Duodenal mucosa (tissue), 2 donors: ENCODE data around the gene ENOPH1.
"Not testable (repeated sequence)": the region's sequence is repeated elsewhere in the genome, so short reads cannot be mapped to it uniquely, and the experiment has no call there.

ENCODE experiments used
- H3K27ac ChIP-seq: one replicate; pipeline ENCODE4 v1.7.0; 2013; ENCODE audit warnings: low read depth, low read length
- H3K27me3 ChIP-seq, 2 donors: one replicate each; pipeline ENCODE4 v1.7.0; 2013; ENCODE audit warnings: low read length in 2 of 2, control low read depth in 1 of 2; ENCODE audit not compliant: insufficient read depth in 2 of 2, control insufficient read depth in 1 of 2
- H3K36me3 ChIP-seq, 2 donors: one replicate each; pipeline ENCODE4 v1.7.0; 2013; ENCODE audit warnings: low read length in 2 of 2, control low read depth in 1 of 2; ENCODE audit not compliant: insufficient read depth in 2 of 2, control insufficient read depth in 1 of 2
- H3K4me1 ChIP-seq, 2 donors: one replicate each; pipeline ENCODE4 v1.7.0; 2013; ENCODE audit warnings: low read length in 2 of 2, control low read depth in 1 of 2; ENCODE audit not compliant: insufficient read depth in 2 of 2, control insufficient read depth in 1 of 2
- H3K4me3 ChIP-seq, 2 donors: one replicate each; pipeline ENCODE4 v1.7.0; 2013; ENCODE audit warnings: low read length in 2 of 2, low read depth in 1 of 2
- H3K9ac ChIP-seq, 2 donors: one replicate each; pipeline ENCODE4 v1.7.0; 2013; ENCODE audit warnings: low read length in 2 of 2, low read depth in 1 of 2
- H3K9me3 ChIP-seq, 2 donors: one replicate each; pipeline ENCODE4 v1.7.0; 2013; ENCODE audit warnings: low read length in 2 of 2, control low read depth in 1 of 2; ENCODE audit not compliant: control insufficient read depth in 1 of 2

Gene ENOPH1

DNA sequence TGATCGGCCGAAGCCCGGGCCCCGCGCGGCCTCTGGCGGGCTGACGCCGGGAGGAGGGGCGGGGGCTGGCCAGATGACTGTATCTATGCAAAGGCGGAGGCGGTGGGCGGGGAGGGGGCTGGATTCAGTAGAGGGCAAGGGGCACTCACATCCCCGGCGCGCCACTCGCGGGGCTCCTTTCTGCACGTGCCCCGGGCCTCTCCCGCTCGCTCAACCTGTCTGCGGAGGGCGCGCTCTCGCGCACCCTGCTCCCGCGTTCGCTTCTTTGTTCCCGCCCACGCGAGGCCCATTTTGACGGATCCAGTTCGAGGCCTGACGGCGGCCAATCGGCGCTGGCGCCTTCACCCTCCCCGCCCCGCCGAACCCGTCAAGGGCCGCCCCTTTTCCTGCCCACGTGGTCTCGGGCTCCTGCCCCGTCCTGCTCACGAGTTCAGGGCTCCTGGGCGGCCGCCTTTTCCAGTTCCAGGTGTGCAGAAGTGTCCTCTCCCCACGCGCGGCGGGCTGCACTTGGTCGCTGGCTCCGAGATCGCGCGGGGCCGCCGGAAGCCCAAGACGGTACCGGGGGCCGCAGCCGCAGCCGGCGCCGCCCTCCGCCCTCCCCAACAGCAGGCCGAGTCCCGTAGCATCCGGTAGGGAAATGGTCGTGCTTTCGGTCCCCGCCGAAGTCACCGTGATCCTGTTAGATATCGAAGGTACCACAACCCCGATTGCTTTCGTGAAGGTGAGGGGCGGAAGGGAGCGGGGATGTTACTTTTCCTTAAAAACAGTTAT lies at the start of gene ENOPH1, which contains the start of gene HNRNPDL:
Gene ENOPH1 (plus strand): TSS at position 398 of the 771 bp plus-strand sequence. CDS start 240 bp downstream, at position 638.
Gene HNRNPDL (minus strand): TSS at position 270 of the 771 bp plus-strand sequence. CDS start 772 bp downstream, outside the sequence.
- peak within 1 kb of the TSS; percentile 99 to 100 for H3K4me3 ChIP-seq
- peak within 1 kb of the TSS; percentile 97 for H3K27ac ChIP-seq
- H3K36me3 ChIP-seq = peaks cover 17 to 18% of the 10 kb centered on the region in 2 donors
- peaks cover 32% of the 10 kb centered on the region in 2 donors for H3K4me1 ChIP-seq
- H3K9me3 ChIP-seq = no peaks in the 10 kb centered on the region
- peak within 1 kb of the TSS; percentile 95 to 96 for H3K9ac ChIP-seq
- no peaks in the 10 kb centered on the region for H3K27me3 ChIP-seq

DNA sequence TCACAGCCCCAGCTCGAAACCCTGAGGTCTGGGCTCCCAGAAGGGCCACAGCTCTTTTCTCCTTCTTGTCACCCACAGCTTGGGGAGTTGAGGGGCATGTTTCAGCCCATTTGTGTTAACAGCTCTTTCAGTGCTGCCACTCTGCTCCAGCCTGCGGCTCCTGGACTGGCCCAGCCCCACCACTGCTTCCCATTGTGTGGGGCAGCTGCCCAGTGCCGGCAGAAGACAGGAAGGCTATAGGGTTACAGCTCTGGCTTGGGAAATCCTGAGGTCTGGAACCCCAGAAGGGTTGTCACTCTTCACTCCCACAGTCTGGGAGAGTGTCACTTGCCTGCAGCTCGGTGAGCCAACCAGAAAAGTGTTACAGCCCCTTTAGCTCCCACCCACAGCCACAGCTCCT lies 49.6 kb upstream of the ENOPH1 start:
- no peak overlapping the region for H3K27ac ChIP-seq
- peaks cover 5 to 6% of the 10 kb centered on the region in 2 donors for H3K4me1 ChIP-seq
- no peak overlapping the region for H3K9ac ChIP-seq
- H3K4me3 ChIP-seq = no peak overlapping the region
- no peaks in the 10 kb centered on the region for H3K27me3 ChIP-seq
- no peaks in the 10 kb centered on the region for H3K9me3 ChIP-seq
- H3K36me3 ChIP-seq = no peaks in the 10 kb centered on the region

DNA sequence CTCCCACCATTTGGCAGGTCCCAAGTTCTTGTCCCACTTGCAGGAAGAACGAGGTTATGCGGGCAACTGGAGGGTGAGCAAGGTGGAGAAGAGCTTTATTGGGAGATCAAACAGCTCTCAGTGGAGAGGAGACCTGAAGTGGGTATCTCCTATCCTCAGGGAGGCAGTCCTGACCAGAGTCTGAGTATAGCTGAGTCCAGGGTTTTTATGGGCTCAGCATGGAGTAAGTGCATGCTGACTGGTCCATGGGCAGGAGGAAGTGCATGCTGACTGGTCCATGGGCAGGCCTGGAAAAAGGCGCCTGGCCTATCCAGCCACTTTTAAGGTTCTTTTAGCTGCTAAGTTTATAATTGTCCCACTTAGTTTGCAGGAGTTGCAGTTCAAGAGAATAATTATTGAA lies 49.2 kb upstream of the ENOPH1 start:
- Histone ChIP-seq H3K9me3 (no peaks in the 10 kb centered on the region), H3K4me1 (peaks cover under 1 to 2% of the 10 kb centered on the region in 2 donors), H3K9ac (no peak overlapping the region), H3K27me3 (no peaks in the 10 kb centered on the region), H3K27ac (no peak overlapping the region), H3K36me3 (no peaks in the 10 kb centered on the region), H3K4me3 (no peak overlapping the region)

DNA sequence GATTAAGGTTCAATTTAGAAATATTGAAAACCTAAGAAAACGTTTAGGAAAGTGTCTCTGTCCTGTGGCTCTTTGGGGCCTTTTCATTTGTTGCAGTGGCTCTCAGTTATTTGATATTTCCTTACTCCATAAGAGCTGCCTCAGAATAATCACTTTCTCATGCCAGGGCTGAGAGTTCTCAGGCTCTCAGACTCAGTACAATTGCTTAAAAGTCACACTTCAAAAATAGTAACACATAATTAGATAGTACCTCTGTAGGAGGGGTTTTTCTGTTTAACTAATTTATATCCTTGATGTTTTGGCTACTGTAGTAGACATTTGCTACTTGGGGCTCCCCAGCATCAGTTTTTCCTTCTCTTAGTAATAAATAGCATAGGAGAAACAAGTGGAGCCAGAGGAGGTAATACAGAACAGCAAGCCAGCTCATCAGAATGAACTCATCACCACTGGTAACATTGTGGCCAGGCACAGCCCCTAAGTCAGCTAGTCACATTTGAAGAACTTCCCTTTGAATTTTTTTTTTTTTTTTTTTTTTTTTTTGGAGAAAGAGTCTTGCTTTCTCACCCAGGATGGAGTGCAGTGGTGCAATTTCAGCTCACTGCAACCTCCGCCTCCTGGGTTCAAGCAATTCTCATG lies 48.6 kb upstream of the ENOPH1 start:
- Histone ChIP-seq H3K36me3 (no peaks in the 10 kb centered on the region), H3K9ac (no peak overlapping the region), H3K27me3 (no peaks in the 10 kb centered on the region), H3K4me1 (no peaks in the 10 kb centered on the region), H3K9me3 (no peaks in the 10 kb centered on the region), H3K27ac (no peak overlapping the region), H3K4me3 (no peak overlapping the region)

DNA sequence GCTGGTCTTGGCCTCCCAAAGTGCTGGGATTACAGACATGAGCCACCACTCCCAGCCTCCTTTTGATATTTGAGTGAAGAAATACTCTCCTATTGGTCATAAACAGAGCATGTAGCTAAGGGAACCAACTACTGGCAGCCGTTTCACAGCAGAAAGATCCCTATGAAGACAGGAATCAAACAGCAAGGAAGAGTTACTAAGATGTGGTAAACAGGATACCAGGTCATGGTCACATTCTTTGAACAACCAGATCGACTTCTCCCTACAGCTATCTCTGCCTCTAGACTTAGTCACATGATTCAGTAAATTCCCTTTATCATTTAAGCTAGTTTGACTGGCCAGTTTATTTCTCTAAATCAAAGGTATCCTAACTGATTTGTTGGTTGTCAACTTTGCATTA lies 47.6 kb upstream of the ENOPH1 start:
- no peak overlapping the region for H3K9ac ChIP-seq
- H3K27ac ChIP-seq = no peak overlapping the region
- no peaks in the 10 kb centered on the region for H3K9me3 ChIP-seq
- H3K27me3 ChIP-seq = no peaks in the 10 kb centered on the region
- H3K4me1 ChIP-seq = no peaks in the 10 kb centered on the region
- H3K4me3 ChIP-seq = no peak overlapping the region
- H3K36me3 ChIP-seq = no peaks in the 10 kb centered on the region

DNA sequence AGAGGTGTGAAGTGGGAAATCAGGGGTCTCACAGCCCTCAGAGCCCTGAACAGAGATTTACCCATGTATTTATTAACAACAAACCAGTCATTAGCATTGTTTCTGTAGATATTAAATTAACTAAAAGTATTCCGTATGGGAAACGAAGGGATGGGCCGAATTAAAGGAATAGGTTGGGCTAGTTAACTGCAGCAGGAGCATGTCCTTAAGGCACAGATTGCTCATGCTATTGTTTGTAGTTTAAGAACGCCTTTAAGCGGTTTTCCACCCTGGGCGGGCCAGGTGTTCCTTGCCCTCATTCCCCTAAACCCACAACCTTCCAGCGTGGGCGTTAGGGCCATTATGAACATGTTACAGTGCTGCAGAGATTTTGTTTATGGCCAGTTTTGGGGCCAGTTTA lies 44.1 kb upstream of the ENOPH1 start:
- H3K36me3 ChIP-seq, H3K4me1 ChIP-seq, H3K9ac ChIP-seq, H3K4me3 ChIP-seq, H3K27me3 ChIP-seq, H3K27ac ChIP-seq, H3K9me3 ChIP-seq: not testable (repeated sequence)

DNA sequence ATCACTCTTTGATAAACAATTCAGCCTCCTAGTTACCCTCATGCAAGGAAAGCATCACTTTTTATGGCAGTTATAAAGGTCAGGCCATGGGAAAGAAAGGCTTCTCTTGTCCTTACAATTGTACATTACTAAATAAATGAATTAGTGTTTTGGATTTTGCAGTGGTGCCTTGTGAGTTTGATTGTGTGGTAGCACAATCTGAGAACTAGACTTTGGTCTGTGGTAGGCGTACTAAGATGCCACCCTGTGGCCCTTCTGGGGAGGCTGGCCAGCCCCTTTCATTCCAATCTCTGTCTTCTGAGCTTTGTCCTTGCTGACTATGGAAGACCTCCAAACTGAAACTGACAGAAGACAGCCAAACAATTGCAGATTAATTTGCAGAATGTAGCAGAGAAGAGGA lies 42.0 kb upstream of the ENOPH1 start:
- H3K4me1 ChIP-seq = no peaks in the 10 kb centered on the region
- no peak overlapping the region for H3K9ac ChIP-seq
- no peaks in the 10 kb centered on the region for H3K36me3 ChIP-seq
- H3K27ac ChIP-seq = no peak overlapping the region
- no peak overlapping the region for H3K4me3 ChIP-seq
- no peaks in the 10 kb centered on the region for H3K27me3 ChIP-seq
- H3K9me3 ChIP-seq = no peaks in the 10 kb centered on the region

DNA sequence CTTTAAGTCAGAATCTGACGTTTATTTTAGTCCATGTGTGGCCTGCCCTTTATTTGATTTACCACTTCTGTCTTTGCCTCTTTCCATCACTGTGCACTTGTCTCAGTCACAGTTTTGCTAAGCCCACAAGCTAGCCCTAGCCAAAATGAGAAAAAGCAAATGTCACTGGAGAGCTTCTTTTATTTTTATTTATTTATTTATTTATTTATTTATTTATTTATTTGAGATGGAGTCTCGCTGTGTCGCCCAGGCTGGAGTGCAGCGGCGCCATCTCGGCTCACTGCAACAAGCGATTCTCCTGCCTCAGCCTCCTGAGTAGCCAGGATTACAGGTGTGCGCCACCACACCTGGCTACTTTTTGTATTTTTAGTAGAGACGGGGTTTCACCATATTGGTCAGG lies 40.3 kb upstream of the ENOPH1 start:
- H3K36me3 ChIP-seq, H3K4me1 ChIP-seq, H3K27me3 ChIP-seq, H3K9me3 ChIP-seq, H3K9ac ChIP-seq, H3K4me3 ChIP-seq, H3K27ac ChIP-seq: not testable (repeated sequence)

DNA sequence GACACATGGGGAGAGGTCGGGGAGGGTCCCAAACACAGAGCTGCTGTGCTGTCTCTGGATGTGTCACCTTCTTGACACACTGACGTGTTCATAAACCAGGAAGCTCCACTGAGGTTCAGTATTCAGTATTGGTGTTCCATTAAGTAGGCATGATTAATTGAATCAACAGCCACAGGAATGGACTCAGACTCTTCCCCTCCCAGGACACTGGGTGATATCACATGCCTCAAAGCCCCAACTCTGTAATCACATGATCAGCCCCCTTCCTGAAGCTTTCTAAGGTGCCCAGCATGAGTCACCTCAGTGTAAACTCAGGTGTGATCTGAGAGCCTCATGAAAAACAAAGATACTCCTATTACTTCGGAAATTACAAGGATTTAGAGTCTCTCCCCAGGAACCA lies 35.5 kb upstream of the ENOPH1 start:
- Histone ChIP-seq H3K9me3 (no peaks in the 10 kb centered on the region), H3K4me3 (no peak overlapping the region), H3K27me3 (no peaks in the 10 kb centered on the region), H3K9ac (no peak overlapping the region), H3K36me3 (no peaks in the 10 kb centered on the region), H3K4me1 (no peaks in the 10 kb centered on the region), H3K27ac (no peak overlapping the region)

DNA sequence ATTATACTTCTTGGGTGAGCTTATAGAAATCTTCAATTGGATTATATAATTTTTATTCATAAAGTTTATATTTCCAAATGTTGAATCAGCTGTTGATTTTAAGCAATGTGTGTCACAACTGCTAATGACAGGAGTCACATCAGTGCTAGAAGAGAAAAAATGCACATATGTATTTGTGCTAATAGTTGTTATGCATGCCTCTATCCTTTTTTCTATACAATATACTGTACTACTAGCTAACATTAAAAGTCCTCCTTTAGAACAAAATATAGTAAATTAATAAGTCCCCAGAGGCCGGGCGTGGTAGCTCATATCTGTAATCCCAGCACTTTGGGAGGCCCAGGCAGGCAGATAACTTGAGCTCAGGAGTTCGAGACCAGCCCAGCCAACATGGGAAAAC lies 32.9 kb upstream of the ENOPH1 start:
- no peaks in the 10 kb centered on the region for H3K36me3 ChIP-seq
- no peaks in the 10 kb centered on the region for H3K9me3 ChIP-seq
- H3K27me3 ChIP-seq = no peaks in the 10 kb centered on the region
- no peak overlapping the region for H3K9ac ChIP-seq
- H3K4me1 ChIP-seq = no peaks in the 10 kb centered on the region
- no peak overlapping the region for H3K4me3 ChIP-seq
- no peak overlapping the region for H3K27ac ChIP-seq
